GM21619 (cell line): ENCODE results near the gene ATP8B4.
"Not testable (repeated sequence)": the region's sequence is repeated elsewhere in the genome, so short reads cannot be mapped to it uniquely, and the experiment has no call there.

Source experiments
- ATAC-seq: cut with Tn5 transposase; IDR thresholded peaks from one replicate; pipeline ENCODE4 v1.9.1; 2021; ENCODE audit not compliant: unreplicated experiment

The ATP8B4 gene

GRCh38 chr15:50138391-50138790 lies 19.4 kb upstream of the ATP8B4 start:
- no peak for ATAC-seq

DNA sequence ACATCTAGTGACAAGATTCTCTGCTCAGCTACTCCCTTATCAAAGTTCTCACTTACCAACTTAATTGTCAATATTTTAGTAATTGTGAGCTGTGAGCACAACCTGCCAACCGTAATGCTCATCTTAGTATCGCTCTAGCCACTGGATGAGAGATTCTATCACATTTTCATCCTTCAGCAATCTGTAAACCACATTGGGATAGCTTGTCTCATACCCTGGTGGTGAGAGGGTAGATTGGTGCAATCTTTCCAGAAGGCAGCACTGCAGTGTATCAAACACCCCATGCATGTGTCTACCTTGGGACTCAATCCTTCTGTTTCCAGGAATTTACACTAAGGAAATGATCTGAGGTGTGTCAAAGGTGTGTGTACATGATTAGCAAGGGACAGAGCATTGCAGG lies 18.9 kb upstream of the ATP8B4 start:
- ATAC-seq: no peak

DNA sequence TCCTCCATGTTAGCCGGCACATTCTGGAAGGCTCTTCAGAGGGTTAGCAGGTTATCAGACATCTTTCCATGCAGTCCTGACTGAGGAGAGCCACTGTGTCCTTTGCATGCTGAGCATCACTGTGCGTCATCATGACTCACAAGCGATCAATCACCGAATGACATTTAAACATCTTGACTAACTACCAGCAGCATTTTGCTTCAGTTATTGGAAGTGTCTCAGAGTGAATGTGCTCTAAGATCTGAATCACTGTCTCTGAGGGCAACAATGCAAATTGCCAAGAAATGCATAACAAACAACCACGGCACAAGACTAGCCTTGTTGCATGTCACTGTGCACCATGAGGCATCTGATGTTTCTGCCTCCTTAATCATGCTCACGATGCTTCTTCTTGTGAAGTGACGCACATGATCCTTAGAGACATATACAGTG lies 18.3 kb upstream of the ATP8B4 start:
- ATAC-seq: no peak

GRCh38 chr15:50135031-50135551 lies 16.1 kb upstream of the ATP8B4 start:
- ATAC-seq: peak; percentile 74

GRCh38 chr15:50134524-50135024 lies 15.5 kb upstream of the ATP8B4 start:
- ATAC-seq: peak; percentile 63

GRCh38 chr15:50132251-50132984 lies 13.4 kb upstream of the ATP8B4 start:
- not testable (repeated sequence) for ATAC-seq

DNA sequence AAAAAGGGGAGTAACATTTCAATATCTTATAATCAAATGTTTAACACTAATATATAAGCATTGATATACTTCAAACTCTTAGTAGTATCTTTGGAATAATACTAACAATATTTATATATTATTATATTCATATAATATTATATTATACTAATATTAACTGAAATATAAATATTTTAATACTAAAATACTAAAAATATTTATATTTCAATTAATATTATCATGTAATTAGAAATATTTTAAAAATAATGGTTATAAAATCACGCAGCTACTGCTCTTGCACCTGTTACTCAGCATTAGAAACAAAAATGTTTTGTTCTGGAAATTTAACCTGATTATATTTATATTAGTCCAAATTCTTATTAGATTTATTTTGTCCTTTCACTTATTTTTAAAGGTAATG lies 12.6 kb upstream of the ATP8B4 start:
- no peak for ATAC-seq

DNA sequence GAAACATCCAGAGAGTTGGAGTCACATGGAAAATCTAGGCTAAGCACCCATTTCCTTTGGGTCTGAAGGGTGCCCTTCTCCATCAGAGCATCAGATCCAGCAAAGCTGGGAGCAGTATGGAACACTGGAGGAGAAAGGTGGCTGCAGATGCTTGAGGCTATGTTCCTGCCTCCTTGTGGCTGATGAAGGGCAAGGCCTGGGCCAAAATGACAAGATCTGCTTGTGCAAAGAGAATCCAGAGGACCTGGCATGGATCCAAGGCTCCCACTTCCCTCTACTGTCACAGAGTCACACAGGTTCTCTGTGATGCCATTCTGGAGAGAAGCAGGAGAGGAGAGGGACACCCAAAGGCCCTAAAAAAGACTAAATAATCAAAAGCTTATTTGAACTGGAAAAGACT lies 9.2 kb upstream of the ATP8B4 start:
- no peak for ATAC-seq

- ATAC-seq: no peak
Measured at GRCh38 chr15:50127255-50127777, 8.3 kb upstream of the ATP8B4 start.

DNA sequence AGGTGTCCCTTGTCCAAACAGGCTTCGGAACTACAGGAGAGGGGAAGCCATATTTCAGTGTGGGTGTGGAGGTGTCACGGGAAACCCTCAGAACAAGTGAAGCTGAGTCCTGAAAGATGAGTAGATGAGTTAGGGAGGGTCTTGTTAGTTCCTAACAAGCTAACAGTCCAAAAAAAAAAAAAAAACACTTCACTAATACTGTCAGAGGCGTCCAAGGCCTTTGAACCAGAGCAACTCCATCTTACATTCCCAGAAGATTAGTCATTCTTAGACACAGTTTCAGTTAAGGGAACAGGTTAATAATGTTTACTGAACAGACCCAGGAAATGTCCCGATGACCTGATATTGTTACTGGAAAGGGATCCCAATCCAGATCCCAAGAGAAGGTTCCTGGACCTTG lies 7.0 kb upstream of the ATP8B4 start:
- ATAC-seq: no peak

DNA sequence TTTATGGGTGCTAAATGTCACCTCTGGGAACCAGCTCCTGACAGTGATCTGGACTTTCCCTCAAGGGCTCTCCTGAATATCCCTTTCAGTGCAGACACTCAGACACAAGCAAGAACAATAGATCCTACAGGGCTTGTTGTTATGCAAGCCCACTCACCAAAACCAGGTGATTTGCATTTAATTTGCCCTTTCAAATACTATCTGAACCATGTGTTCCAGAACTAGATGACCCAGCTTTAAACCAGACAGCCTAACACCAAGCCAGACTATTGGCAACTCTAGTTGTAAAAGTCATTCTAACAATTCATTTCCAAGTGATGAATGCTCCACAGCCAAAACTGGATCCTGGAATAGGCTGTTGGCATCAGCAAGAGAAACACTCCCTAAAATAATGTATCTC lies 5.6 kb upstream of the ATP8B4 start:
- ATAC-seq: no peak

- ATAC-seq: no peak
Measured at GRCh38 chr15:50123861-50124557, 5.0 kb upstream of the ATP8B4 start.

DNA sequence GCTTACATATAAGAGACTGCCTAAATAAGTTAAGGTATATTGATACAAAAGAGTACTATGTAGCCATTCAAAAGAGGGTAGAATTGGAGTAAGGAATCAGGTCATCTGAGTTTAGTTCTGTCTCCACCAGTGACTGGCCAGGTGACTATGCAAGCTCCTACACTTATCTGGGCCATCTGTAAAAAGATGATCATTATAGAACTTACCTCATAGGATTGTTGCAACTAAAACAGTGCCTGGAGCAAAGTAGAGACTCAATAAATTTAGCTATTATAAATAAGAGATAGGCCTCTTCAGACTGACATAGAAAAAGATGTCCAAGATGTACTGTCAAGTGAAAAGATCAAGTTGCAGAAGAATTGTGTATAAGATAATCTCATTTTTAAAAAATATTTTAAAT lies 1.7 kb upstream of the ATP8B4 start:
- ATAC-seq: no peak

- ATAC-seq: no peak
Measured at GRCh38 chr15:50117431-50118027, 1.5 kb downstream of the ATP8B4 start.

GRCh38 chr15:50116477-50116876 lies 2.6 kb downstream of the ATP8B4 start:
- no peak for ATAC-seq

DNA sequence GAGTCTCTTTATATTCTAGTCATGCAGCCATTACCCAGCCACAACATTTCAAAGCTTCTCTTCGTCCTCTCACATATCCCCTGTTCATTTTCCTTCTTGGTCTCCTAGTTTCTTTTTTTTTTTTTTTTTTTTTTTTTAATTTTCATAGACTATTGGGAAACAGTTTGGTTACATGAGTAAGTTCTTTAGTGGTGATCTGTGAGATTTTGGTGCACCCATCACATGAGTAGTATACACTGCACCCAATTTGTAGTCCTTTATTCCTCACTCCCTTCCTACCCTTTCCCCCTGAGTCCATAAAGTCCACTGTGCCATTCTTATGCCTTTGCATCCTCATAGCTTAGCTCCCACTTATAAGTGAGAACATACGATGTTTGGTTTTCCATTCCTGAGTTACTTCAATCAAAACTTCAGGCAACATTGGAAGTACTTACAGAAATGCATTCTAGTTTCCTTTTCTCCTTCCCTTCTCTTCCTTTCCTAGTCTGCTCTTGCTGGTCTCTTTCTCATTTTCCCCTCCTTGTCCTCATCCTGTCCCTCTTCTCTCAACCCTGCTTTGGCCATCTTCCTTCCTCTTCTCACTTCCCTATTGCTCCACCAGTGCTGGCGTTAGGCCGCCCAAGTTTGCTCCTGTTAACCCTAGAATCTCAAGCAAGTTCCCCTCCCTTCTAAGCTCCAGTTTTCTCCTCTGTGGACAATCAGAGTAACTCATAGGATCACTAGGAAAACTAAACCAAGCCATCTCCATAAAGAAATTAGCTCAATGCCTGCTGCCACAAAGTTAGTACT lies 4.8 kb downstream of the ATP8B4 start:
- no peak for ATAC-seq

DNA sequence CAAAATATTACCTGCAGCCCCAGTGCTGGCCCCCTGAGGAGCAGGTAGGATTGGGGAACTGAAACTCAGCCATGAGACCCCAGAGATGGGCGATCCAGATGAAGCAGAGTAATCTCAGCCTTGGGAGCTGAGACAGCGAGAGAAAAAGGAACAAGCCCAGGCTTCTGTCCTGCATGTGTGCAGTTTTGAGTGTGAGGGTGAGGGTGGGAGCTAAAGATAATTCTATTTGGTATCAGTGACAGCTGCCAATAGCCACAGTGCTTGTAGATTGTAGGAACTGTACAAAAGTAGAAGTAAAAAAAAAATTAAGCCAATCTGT lies 5.9 kb downstream of the ATP8B4 start:
- no peak for ATAC-seq

DNA sequence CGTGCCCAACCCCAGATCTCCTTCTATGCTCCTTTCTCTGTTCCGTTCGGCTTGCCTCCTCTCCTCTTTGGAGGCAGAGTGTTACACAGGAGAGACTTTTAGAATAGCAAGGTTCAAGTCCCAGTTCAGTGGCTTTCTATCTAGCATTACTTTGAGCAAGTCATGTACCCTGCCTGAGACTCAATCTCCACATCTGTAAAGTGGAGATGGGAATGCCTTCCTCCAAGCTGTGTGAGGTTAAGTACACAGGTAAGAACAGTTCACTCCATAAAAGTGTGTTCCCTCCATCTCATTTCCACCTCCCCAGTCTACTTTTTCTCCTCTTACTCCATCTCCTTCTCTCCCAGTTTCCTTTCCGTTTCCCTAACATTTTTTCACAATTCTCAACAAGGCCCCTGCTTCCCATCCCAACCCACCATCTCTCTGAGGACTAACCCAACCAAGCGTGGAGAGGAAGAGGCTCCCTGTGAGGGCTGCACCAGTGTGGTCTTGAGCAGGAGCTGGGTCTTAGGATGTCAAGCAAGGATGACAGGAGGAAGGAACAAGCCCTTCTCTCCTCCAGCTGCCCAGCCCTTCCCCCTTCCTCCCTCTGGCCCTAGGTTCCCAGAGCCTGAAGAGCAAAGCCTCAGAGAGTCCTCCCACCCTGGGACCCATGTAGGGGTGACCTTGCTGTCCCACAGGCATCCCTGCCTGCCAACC lies 6.4 kb downstream of the ATP8B4 start:
- ATAC-seq: no peak

DNA sequence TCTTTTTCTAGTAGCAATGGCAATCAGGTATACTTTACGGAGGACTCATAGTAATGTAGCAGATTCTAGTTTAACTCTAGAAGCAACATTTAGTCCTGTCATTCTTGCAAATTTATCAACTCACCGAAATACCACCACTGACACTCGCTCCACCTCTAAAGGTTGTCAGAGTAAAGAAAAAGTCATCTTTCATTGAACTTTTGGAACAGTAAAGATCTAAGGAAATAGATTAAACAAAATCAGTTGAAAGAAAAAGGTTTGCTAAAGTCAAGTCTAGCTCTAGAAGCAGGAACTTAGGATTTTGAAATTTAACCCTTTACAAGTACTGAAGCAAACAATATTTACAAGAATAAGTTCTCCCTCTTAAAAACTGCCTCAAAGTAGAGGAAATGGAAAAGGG lies 8.7 kb downstream of the ATP8B4 start:
- no peak for ATAC-seq
